GM21576 (cell line): ENCODE results near the gene ARHGAP15.

ENCODE experiments used
- ATAC-seq: cut with Tn5 transposase; IDR thresholded peaks from one replicate; pipeline ENCODE4 v1.9.1; 2021; ENCODE audit warnings: mild to moderate bottlenecking, moderate library complexity; ENCODE audit not compliant: unreplicated experiment

Gene ARHGAP15

DNA sequence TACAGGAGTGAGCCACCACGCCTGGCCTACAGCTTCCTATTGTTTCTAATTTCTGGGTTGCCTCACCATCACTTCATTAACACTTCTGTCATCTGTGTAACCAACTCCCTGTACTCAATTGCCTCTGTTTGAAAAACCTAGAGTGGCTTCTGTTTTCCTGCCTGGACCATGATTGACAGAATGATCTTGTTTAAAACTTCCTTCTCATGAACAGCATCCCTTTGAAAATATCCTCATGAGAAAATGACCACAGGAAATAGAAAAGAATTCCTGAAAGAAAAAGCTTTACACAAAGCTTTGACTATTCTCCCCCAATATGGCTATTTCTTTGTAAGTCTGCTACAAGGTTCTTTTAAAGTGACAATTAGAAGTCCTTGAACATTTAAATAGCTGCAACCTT lies 672.3 kb downstream of the ARHGAP15 start:
- no peak for ATAC-seq

DNA sequence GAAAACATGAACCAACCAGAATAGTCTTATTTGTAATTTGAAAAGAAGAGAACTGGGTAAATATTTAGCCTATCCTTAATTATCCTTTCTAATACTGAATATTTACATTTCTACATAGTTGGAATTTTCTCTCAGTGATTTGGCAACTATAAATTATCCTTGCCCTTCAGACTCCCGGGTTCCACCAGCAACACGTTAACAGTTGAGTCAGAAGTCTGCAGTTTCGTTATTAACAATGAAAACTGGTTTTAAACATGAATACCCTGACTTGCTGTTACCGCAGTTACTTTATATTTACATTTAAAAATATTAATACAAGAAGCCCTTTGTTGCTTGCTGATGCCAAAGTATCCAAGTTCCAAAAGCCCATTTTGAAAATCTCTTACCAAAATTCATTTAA lies 673.0 kb downstream of the ARHGAP15 start:
- ATAC-seq, result no peak

DNA sequence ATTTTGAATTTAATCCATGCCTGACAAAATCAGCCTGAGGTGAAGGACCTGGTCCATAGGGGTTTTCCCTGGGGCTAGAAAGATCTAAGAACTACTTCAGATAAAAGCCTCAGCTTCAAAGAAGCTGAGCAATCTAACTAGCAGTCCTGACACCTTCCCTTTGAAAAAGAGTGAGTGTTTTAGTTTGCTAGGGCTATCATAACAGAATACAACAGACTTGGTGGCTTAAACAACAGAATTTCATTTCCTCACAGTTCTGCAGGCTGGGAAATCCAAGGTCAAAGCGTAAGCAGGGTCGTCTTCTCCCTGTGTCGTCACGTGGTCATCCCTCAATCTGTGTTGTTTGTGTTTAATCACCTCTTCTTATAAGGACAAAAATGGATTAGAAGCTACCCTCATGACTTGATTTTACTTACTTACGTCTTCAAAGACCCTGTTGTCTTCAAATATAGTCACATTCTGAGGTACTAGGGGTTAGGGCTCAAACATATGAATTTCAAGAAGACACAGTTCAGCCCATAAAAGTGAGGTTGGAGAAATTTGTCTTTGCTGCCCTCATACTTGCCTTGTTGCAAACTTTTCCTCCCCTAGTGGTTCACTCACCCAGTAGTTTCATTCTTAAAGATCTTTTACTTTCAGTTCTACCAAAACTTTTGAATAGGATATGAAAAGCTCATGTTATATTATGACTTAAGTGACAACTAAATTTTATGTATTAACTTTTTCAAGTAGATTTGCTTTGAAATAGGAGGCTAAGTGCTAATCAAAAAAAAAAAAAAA lies 673.8 kb downstream of the ARHGAP15 start:
- peak; percentile 87 for ATAC-seq

DNA sequence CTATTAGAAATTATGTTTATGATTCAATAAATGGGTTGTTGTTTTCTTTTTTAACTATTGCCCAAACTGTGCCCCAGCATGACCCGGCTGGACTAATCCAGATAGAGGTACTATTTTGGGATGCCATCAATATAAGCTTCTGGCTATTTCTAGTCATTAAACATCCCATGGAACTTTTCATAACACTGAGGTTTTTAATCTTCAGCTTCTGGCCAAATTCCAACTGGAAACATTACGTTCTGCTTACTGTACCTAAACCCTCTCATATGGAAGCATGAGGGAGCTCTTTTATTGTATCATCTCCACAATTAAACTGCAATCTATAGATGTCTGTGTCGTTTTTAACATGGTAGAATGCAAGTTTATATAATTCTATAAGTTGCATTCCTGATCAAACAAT lies 674.7 kb downstream of the ARHGAP15 start:
- ATAC-seq, result no peak

DNA sequence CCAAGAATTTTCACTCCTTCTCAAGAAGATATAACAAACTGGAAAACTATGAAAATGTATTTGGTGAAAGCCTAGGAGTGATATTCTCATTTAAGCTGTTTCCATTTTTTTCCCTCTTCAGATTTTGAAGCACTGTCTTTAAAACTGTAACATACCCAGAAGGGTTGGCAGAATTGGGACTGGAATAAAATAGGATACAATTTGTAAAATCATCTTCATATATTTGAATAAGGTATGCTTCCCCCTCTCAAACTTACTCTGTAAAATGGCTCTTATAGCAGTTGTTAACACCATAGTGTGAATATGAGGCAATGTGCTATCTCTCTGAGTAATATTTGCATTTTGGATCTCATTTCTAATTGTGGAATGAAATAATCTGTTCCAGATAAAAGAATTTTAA lies 676.4 kb downstream of the ARHGAP15 start:
- ATAC-seq, result no peak

DNA sequence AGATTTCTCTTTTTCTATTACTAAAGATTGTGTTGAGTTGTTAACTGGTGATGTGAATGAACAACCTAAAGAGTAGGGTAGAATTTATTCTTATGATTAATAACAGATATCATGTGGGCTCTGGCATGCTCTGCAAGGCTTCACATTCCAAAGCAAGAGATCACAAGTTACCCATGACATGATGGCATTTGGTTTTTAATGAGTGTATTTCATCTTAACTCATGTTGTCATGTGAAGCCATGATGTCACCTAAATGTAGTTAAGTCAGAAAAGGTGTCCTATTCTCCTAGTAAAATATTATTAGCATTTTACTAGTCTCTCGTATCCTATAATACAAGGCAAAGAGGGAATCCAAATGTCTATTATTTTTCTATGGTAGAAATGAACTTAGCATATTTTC lies 678.0 kb downstream of the ARHGAP15 start:
- ATAC-seq, result no peak

DNA sequence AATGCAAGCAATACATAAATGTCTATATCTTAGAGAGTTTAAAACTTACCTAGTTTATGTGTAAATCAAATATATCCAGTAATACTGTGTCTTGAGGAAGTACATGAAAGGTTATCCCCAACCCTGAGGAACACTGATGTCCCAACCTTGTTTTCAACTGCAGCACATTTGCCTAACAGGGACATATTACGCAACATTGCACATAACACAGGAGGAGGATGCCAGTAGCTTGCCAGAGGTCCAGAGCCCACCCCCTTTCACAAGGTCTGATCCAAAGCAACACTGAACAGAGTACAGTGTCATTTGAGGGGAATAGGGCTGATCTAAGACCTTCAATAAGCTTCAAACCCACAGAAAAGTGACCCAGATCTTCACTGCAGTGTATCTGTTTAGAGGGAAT lies 678.5 kb downstream of the ARHGAP15 start:
- ATAC-seq, result no peak

DNA sequence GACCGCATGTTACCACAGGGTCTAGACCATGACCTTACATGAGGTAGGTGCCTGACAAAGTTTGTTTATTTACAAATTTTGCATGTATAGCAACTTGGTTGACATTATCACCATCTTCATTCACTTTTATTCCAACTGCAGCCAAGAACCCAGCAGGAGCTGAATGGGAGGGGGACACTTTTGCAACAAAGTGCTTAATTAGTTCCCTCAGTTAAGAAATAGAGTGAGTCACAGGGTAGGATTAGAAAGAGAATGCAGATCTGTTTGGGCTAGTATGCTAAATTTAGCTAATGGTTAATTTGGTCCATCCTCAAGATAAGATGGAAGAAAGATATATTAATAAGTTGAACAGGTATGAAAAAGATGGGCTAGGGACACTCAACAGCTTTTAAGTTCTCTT lies 678.9 kb downstream of the ARHGAP15 start:
- ATAC-seq, result no peak

DNA sequence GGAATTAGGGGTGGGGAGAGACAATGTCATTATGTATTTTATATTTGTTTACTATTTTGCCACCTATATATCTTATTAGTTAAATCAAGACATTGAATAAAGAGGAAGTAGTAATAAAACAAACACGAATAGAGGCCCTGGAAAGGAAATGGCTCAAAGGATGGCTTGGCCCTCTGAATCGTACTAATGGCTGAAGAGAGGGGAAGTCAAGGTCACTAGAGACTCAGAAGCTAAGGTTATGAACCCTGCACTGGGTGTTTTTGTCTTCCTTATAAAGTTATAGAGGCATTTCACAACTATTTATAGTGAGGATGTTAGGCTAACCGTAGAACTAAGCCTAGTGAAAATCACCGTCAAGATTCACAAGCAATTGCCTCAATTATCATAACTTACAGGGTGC lies 685.9 kb downstream of the ARHGAP15 start:
- ATAC-seq, result no peak

DNA sequence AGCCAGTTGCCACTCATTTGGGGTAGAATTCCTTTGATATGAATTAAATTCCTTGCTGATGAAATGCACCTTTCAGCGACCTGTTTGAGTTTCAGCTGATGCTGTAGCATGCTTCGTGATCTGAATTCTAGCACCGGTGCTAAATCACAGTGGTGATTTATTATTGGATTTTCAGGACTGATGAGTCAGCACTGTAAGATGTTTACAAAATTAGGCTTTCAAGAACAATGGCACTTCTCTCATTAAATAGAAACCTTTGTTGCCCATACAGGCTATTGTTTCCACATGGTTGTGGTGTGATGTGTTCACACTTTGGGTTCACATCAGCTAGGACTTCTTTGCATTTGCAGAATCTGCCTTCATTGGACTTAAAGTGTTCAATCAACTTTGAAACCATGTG lies 687.7 kb downstream of the ARHGAP15 start:
- no peak for ATAC-seq
